22Rv1 (cell line): ENCODE results near the gene BCL11A.

Experiments
- CTCF ChIP-seq: fragments of 450-650 bp; IDR thresholded peaks from 2 replicates; pipeline ENCODE4 v1.5.1; 2017; ENCODE audit warnings: mild to moderate bottlenecking
- ZFX ChIP-seq: fragments of 450-650 bp; IDR thresholded peaks from 2 replicates; pipeline ENCODE4 v1.6.1; 2017; ENCODE audit warnings: antibody characterized with exemption, borderline replicate concordance

GRCh38 chr2:60481257-60481656, 72.2 kb downstream of the BCL11A start:
- TF ChIP-seq CTCF, result no peak
- no peak for TF ChIP-seq ZFX
